Keratinocyte (primary cell): ENCODE data around the gene NTRK1. TPM values are rescaled to one million over a fixed set of nuclear protein-coding genes. Genes with fewer than 3 reads are reported as not detected.

ENCODE experiments used
- DNase-seq: peaks from one replicate; pipeline ENCODE4 v3.0.0-alpha.2; 2011; ENCODE audit warnings: low read depth, missing footprints, low spot score
- FAIRE-seq: peaks from 2 replicates; lab custom pipeline; 2011; peaks lifted over from hg19 to GRCh38; lab: Jason Lieb, UNC
- H2AFZ ChIP-seq: 2 replicates; pipeline ENCODE4 v1.6.0; 2012; ENCODE audit warnings: low read length, control low read depth, inconsistent platforms; ENCODE audit not compliant: control insufficient read depth
- H3K27ac ChIP-seq: 2 replicates; pipeline ENCODE4 v1.5.1; 2011; ENCODE audit warnings: low read length; ENCODE audit not compliant: control insufficient read depth, insufficient read depth
- H3K27me3 ChIP-seq: 3 replicates; pipeline ENCODE4 v1.6.0; 2011; ENCODE audit warnings: low read length; ENCODE audit not compliant: control insufficient read depth, insufficient read depth; ENCODE audit errors: extremely low read depth
- H3K36me3 ChIP-seq, 2 experiments: 2 replicates in 1 of 2; 3 replicates in 1 of 2; pipeline ENCODE4 v1.5.1; 2011; ENCODE audit warnings: low read length in 2 of 2, mild to moderate bottlenecking in 1 of 2; ENCODE audit not compliant: control insufficient read depth in 2 of 2, insufficient read depth in 2 of 2; ENCODE audit errors: extremely low read depth in 1 of 2
- H3K4me1 ChIP-seq: 3 replicates; pipeline ENCODE4 v1.5.1; 2011; ENCODE audit warnings: low read length; ENCODE audit not compliant: control insufficient read depth, insufficient read depth; ENCODE audit errors: extremely low read depth
- H3K4me2 ChIP-seq: 3 replicates; pipeline ENCODE4 v1.6.0; 2011; ENCODE audit warnings: low read depth, low read length; ENCODE audit not compliant: control insufficient read depth, insufficient read depth; ENCODE audit errors: extremely low read depth
- H3K4me3 ChIP-seq, 3 experiments: fragments of 200-600 bp in 1 of 3; sonication (generic) in 1 of 3; 2 replicates in 2 of 3; 3 replicates in 1 of 3; pipeline ENCODE4 v1.5.1; 2011 to 2016; ENCODE audit warnings: low read length in 3 of 3, mild to moderate bottlenecking in 3 of 3, control low read depth in 2 of 3, inconsistent platforms in 1 of 3, low read depth in 1 of 3, mixed read lengths in 1 of 3, mixed run types in 1 of 3, moderate library complexity in 1 of 3; ENCODE audit not compliant: control insufficient read depth in 2 of 3, insufficient read depth in 2 of 3; ENCODE audit errors: extremely low read depth in 1 of 3
- H3K79me2 ChIP-seq: 2 replicates; pipeline ENCODE4 v1.6.0; 2012; ENCODE audit warnings: low read length; ENCODE audit not compliant: control insufficient read depth, insufficient read depth
- H3K9ac ChIP-seq: 3 replicates; pipeline ENCODE4 v1.6.0; 2011; ENCODE audit warnings: low read length; ENCODE audit not compliant: control insufficient read depth, insufficient read depth; ENCODE audit errors: extremely low read depth
- H3K9me1 ChIP-seq: 3 replicates; pipeline ENCODE4 v1.6.0; 2011; ENCODE audit warnings: low read length; ENCODE audit not compliant: control insufficient read depth, insufficient read depth; ENCODE audit errors: extremely low read depth
- H3K9me3 ChIP-seq: 2 replicates; pipeline ENCODE4 v1.5.1; 2012; ENCODE audit warnings: low read depth, low read length; ENCODE audit not compliant: control insufficient read depth
- H4K20me1 ChIP-seq: 3 replicates; pipeline ENCODE4 v1.6.0; 2011; ENCODE audit warnings: low read length; ENCODE audit not compliant: control insufficient read depth, insufficient read depth; ENCODE audit errors: extremely low read depth
- EZH2 ChIP-seq: IDR thresholded peaks from one replicate; pipeline ENCODE4 v1.6.1; 2012; ENCODE audit warnings: inconsistent platforms, mild to moderate bottlenecking, low read length, moderate library complexity
- dilution Hi-C: fragments of 300-500 bp; cut with MboI; formaldehyde crosslinking; loops from one replicate; pipeline ENCODE4 v1.7.0; 2020; ENCODE audit warnings: low sequenced_read_pairs; ENCODE audit not compliant: extremely low pct_ligation_motif_present
- polyA plus RNA-seq, 5 experiments: library from polyadenylated mRNA; depleted of rRNA in 3 of 5; stranded (reverse) in 3 of 5; stranded (forward) in 1 of 5; unstranded in 1 of 5; fragments of >200 nt; gene quantifications; 1 replicate in 1 of 5; 2 replicates in 3 of 5; 3 replicates in 1 of 5; pipeline versions ENCODE4 v1.2.1 to v1.2.3, GENCODE V29; 2011 to 2012; ENCODE audit warnings: missing spikeins in 2 of 5, low read depth in 1 of 5, low replicate concordance in 1 of 5
- TF ChIP-seq, protein P1 (sequence below), 3 experiments: IDR thresholded peaks in 1 of 3; conservative IDR thresholded peaks in 1 of 3; optimal IDR thresholded peaks in 1 of 3; 2 replicates in 2 of 3; 3 replicates in 1 of 3; pipeline versions ENCODE3 to v1.5.1; 2011; ENCODE audit warnings: low read length in 3 of 3, mild to moderate bottlenecking in 3 of 3, moderate library complexity in 2 of 3, control low read depth in 1 of 3, inconsistent platforms in 1 of 3; ENCODE audit not compliant: insufficient read depth in 2 of 3; ENCODE audit errors: extremely low read depth in 1 of 3

NTRK1 gene
- polyA plus RNA-seq, 1 donor (not counting 4 experiments of a cell fraction or from before 2014, with no cell fraction given): 0.03 TPM

- H3K4me2 ChIP-seq: no peak overlapping the region
- H4K20me1 ChIP-seq: no peaks in the 10 kb centered on the region
- peaks cover 10% of the 10 kb centered on the region for H3K4me1 ChIP-seq
- peaks cover 40% of the 10 kb centered on the region for H3K27me3 ChIP-seq
- H3K27ac ChIP-seq: no peak overlapping the region
- no peak overlapping the region for H3K4me3 ChIP-seq
- dilution Hi-C loops: no loop called here
- TF ChIP-seq EZH2: no peak
- TF ChIP-seq, protein P1, sequence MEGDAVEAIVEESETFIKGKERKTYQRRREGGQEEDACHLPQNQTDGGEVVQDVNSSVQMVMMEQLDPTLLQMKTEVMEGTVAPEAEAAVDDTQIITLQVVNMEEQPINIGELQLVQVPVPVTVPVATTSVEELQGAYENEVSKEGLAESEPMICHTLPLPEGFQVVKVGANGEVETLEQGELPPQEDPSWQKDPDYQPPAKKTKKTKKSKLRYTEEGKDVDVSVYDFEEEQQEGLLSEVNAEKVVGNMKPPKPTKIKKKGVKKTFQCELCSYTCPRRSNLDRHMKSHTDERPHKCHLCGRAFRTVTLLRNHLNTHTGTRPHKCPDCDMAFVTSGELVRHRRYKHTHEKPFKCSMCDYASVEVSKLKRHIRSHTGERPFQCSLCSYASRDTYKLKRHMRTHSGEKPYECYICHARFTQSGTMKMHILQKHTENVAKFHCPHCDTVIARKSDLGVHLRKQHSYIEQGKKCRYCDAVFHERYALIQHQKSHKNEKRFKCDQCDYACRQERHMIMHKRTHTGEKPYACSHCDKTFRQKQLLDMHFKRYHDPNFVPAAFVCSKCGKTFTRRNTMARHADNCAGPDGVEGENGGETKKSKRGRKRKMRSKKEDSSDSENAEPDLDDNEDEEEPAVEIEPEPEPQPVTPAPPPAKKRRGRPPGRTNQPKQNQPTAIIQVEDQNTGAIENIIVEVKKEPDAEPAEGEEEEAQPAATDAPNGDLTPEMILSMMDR (optimal IDR thresholded peaks at IDR 0.05 in 1 of 3, IDR thresholded peaks at IDR 0.05 in 1 of 3, conservative IDR thresholded peaks at IDR 0.05 in 1 of 3; ENCODE audit: extremely low read depth in 1 of 3, insufficient read depth in 2 of 3, low read length in 3 of 3): no peak
- no peak for DNase-seq
- H2AFZ ChIP-seq: no peak overlapping the region
- no peak for FAIRE-seq
- no peaks in the 10 kb centered on the region for H3K79me2 ChIP-seq
- H3K9me3 ChIP-seq: no peaks in the 10 kb centered on the region
- no peak overlapping the region for H3K9ac ChIP-seq
- H3K9me1 ChIP-seq: no peaks in the 10 kb centered on the region
- no peaks in the 10 kb centered on the region for H3K36me3 ChIP-seq
Observed at GRCh38 chr1:156875341-156875615, 14.6 kb downstream of the NTRK1 start.

- H3K9me1 ChIP-seq: no peaks in the 10 kb centered on the region
- no peak overlapping the region for H3K4me3 ChIP-seq
- H3K4me2 ChIP-seq: no peak overlapping the region
- peaks cover 50% of the 10 kb centered on the region for H3K27me3 ChIP-seq
- TF ChIP-seq EZH2: no peak
- TF ChIP-seq, protein P1 (optimal IDR thresholded peaks at IDR 0.05 in 1 of 3, IDR thresholded peaks at IDR 0.05 in 1 of 3, conservative IDR thresholded peaks at IDR 0.05 in 1 of 3; ENCODE audit: extremely low read depth in 1 of 3, insufficient read depth in 2 of 3, low read length in 3 of 3): peak in 1 of 3 experiments; percentile 22
- no peaks in the 10 kb centered on the region for H3K79me2 ChIP-seq
- FAIRE-seq (no peak), DNase-seq (no peak)
- H3K9ac ChIP-seq: no peak overlapping the region
- H3K9me3 ChIP-seq: no peaks in the 10 kb centered on the region
- no peaks in the 10 kb centered on the region for H4K20me1 ChIP-seq
- no peaks in the 10 kb centered on the region for H3K36me3 ChIP-seq
- H3K27ac ChIP-seq: no peak overlapping the region
- peaks cover 2% of the 10 kb centered on the region for H3K4me1 ChIP-seq
- dilution Hi-C loops: no loop called here
- no peak overlapping the region for H2AFZ ChIP-seq
Observed at GRCh38 chr1:156876281-156876680, 15.6 kb downstream of the NTRK1 start.
